Parathyroid adenoma (tissue), 2 donors: Measurements from ENCODE around the gene OR8D4.

Experiments used
- H2AFZ ChIP-seq: fragments of 300-600 bp; sonication (generic); one replicate; pipeline ENCODE4 v1.7.0; 2017; ENCODE audit warnings: antibody characterized with exemption, mild to moderate bottlenecking
- H3K27ac ChIP-seq: fragments of 300-600 bp; sonication (generic); one replicate; pipeline ENCODE4 v1.7.0; 2017
- H3K27me3 ChIP-seq: fragments of 300-600 bp; sonication (generic); one replicate; pipeline ENCODE4 v1.7.0; 2017; ENCODE audit warnings: low read length; ENCODE audit not compliant: control insufficient read depth, insufficient read depth
- H3K36me3 ChIP-seq: fragments of 300-600 bp; sonication (generic); one replicate; pipeline ENCODE4 v1.7.0; 2017; ENCODE audit warnings: low read length; ENCODE audit not compliant: control insufficient read depth, insufficient read depth
- H3K4me1 ChIP-seq: fragments of 300-600 bp; sonication (generic); one replicate; pipeline ENCODE4 v1.7.0; 2017; ENCODE audit warnings: control low read depth
- H3K4me2 ChIP-seq: fragments of 300-600 bp; sonication (generic); one replicate; pipeline ENCODE4 v1.7.0; 2017; ENCODE audit warnings: low read length
- H3K4me3 ChIP-seq: fragments of 300-600 bp; sonication (generic); one replicate; pipeline ENCODE4 v1.7.0; 2017; ENCODE audit warnings: low read depth, low read length
- H3K79me2 ChIP-seq: fragments of 300-600 bp; sonication (generic); one replicate; pipeline ENCODE4 v1.7.0; 2017; ENCODE audit warnings: control low read depth
- H3K9ac ChIP-seq: fragments of 300-600 bp; sonication (generic); one replicate; pipeline ENCODE4 v1.7.0; 2017; ENCODE audit warnings: mild to moderate bottlenecking
- H3K9me3 ChIP-seq: fragments of 300-600 bp; sonication (generic); one replicate; pipeline ENCODE4 v1.7.0; 2017; ENCODE audit warnings: low read length; ENCODE audit not compliant: control insufficient read depth
- CTCF ChIP-seq: fragments of 300-600 bp; sonication (generic); IDR thresholded peaks from one replicate; pipeline ENCODE4 v1.7.0; 2017; ENCODE audit warnings: antibody characterized with exemption, mild to moderate bottlenecking
- donor health status: primary hyperparathyroidism.

The OR8D4 gene

GRCh38 chr11:123942413-123942812, 40.4 kb downstream of the OR8D4 start:
- Histone ChIP-seq H3K36me3 (no peaks in the 10 kb centered on the region), H3K9ac (no peak overlapping the region), H3K79me2 (no peaks in the 10 kb centered on the region), H3K9me3 (no peaks in the 10 kb centered on the region), H3K4me3 (no peak overlapping the region), H2AFZ (no peak overlapping the region), H3K27me3 (no peaks in the 10 kb centered on the region), H3K4me2 (no peak overlapping the region), H3K4me1 (no peaks in the 10 kb centered on the region), H3K27ac (no peak overlapping the region)
- TF ChIP-seq CTCF, result no peak

- Histone ChIP-seq H3K4me1 (no peaks in the 10 kb centered on the region), H3K4me2 (no peak within 1 kb of the TSS), H3K79me2 (no peaks in the 10 kb centered on the region), H3K9ac (no peak within 1 kb of the TSS), H3K9me3 (no peaks in the 10 kb centered on the region), H3K36me3 (no peaks in the 10 kb centered on the region), H3K4me3 (no peak within 1 kb of the TSS), H2AFZ (no peak within 1 kb of the TSS), H3K27ac (no peak within 1 kb of the TSS), H3K27me3 (no peaks in the 10 kb centered on the region)
- TF ChIP-seq CTCF, result no peak
Observed at GRCh38 chr11:123943738-123944137, 41.8 kb downstream of the OR8D4 start, which contains the start of gene OR6T1. Gene OR6T1 (minus strand): TSS chr11:123943838. CDS start chr11:123943838, 0 bp downstream.

GRCh38 chr11:123945132-123945531, 43.2 kb downstream of the OR8D4 start:
- Histone ChIP-seq H3K9me3 (no peaks in the 10 kb centered on the region), H3K27ac (no peak overlapping the region), H3K79me2 (no peaks in the 10 kb centered on the region), H2AFZ (no peak overlapping the region), H3K4me2 (no peak overlapping the region), H3K36me3 (no peaks in the 10 kb centered on the region), H3K27me3 (no peaks in the 10 kb centered on the region), H3K4me1 (no peaks in the 10 kb centered on the region), H3K4me3 (no peak overlapping the region), H3K9ac (no peak overlapping the region)
- no peak for TF ChIP-seq CTCF

- no peak overlapping the region for H2AFZ ChIP-seq
- no peaks in the 10 kb centered on the region for H3K9me3 ChIP-seq
- no peaks in the 10 kb centered on the region for H3K36me3 ChIP-seq
- no peak overlapping the region for H3K9ac ChIP-seq
- no peaks in the 10 kb centered on the region for H3K79me2 ChIP-seq
- no peak overlapping the region for H3K4me2 ChIP-seq
- no peaks in the 10 kb centered on the region for H3K27me3 ChIP-seq
- no peaks in the 10 kb centered on the region for H3K4me1 ChIP-seq
- TF ChIP-seq CTCF, result no peak
- no peak overlapping the region for H3K4me3 ChIP-seq
- no peak overlapping the region for H3K27ac ChIP-seq
Observed at GRCh38 chr11:123956752-123957151, 54.8 kb downstream of the OR8D4 start.
